OCI-LY3 (cell line): ENCODE data around the gene RNFT2.

Experiments used
- EZH2phosphoT487 ChIP-seq: fragments of 200-600 bp; shearing (Covaris generic); IDR thresholded peaks from 2 replicates; pipeline ENCODE4 v1.6.1; 2018; ENCODE audit warnings: antibody characterized with exemption, mixed run types, low read depth
- TF ChIP-seq, protein P1 (sequence below): fragments of 200-600, 300-600 bp; sonication (generic); IDR thresholded peaks from 2 replicates; pipeline ENCODE4 v1.5.1; 2014; ENCODE audit warnings: antibody characterized with exemption, low read length, low read depth

- TF ChIP-seq, protein P1, sequence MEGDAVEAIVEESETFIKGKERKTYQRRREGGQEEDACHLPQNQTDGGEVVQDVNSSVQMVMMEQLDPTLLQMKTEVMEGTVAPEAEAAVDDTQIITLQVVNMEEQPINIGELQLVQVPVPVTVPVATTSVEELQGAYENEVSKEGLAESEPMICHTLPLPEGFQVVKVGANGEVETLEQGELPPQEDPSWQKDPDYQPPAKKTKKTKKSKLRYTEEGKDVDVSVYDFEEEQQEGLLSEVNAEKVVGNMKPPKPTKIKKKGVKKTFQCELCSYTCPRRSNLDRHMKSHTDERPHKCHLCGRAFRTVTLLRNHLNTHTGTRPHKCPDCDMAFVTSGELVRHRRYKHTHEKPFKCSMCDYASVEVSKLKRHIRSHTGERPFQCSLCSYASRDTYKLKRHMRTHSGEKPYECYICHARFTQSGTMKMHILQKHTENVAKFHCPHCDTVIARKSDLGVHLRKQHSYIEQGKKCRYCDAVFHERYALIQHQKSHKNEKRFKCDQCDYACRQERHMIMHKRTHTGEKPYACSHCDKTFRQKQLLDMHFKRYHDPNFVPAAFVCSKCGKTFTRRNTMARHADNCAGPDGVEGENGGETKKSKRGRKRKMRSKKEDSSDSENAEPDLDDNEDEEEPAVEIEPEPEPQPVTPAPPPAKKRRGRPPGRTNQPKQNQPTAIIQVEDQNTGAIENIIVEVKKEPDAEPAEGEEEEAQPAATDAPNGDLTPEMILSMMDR, result no peak
- TF ChIP-seq EZH2phosphoT487, result no peak
Measured at GRCh38 chr12:116821291-116821690, 83.2 kb downstream of the RNFT2 start.
